ENCODE results near the gene ACSS2. TPM values are rescaled to one million over a fixed set of nuclear protein-coding genes. Genes with fewer than 3 reads are reported as not detected.

The ACSS2 gene
- total RNA-seq, 4 donors from 2014 or later: 68.4 to 112 (median 94.3) TPM

- Histone ChIP-seq H3K4me3 (no peak overlapping the region), H3K4me1 (peaks cover 0 to 21% (median 1%) of the 10 kb centered on the region in 4 donors), H3K9me3 (no peaks in the 10 kb centered on the region), H3K27me3 (no peaks in the 10 kb centered on the region), H3K36me3 (peaks cover 0 to 41% (median 0%) of the 10 kb centered on the region in 3 donors), H3K27ac (no peak overlapping the region)
- WGBS, 2 donors: 43 to 70% methylated on average over 2 of the region's 2 CpGs
- no peak for DNase-seq (ENCODE audit: low spot score in 2 of 2)
- TF ChIP-seq POLR2A (IDR thresholded peaks at IDR 0.05) (no peak), EP300 (IDR thresholded peaks at IDR 0.05) (no peak), CTCF (IDR thresholded peaks at IDR 0.05) (no peak)
Observed at GRCh38 chr20:34881689-34882088, 5.3 kb downstream of the ACSS2 start.

- no peak overlapping the region for H3K27ac ChIP-seq
- H3K9me3 ChIP-seq: no peaks in the 10 kb centered on the region
- H3K27me3 ChIP-seq: no peaks in the 10 kb centered on the region
- H3K4me3 ChIP-seq: no peak overlapping the region
- H3K4me1 ChIP-seq: peaks cover 0 to 16% (median 0%) of the 10 kb centered on the region in 4 donors
- TF ChIP-seq POLR2A (IDR thresholded peaks at IDR 0.05) (no peak), CTCF (IDR thresholded peaks at IDR 0.05) (no peak), EP300 (IDR thresholded peaks at IDR 0.05) (no peak)
- H3K36me3 ChIP-seq: peaks cover 0 to 53% (median 0%) of the 10 kb centered on the region in 3 donors
- no peak for DNase-seq (ENCODE audit: low spot score in 2 of 2)
Observed at GRCh38 chr20:34883087-34883688, 6.8 kb downstream of the ACSS2 start.

GRCh38 chr20:34883809-34884208 lies 7.4 kb downstream of the ACSS2 start:
- peaks cover 0 to 16% (median 0%) of the 10 kb centered on the region in 4 donors for H3K4me1 ChIP-seq
- no peak for DNase-seq (ENCODE audit: low spot score in 2 of 2)
- TF ChIP-seq POLR2A (IDR thresholded peaks at IDR 0.05) (no peak), CTCF (IDR thresholded peaks at IDR 0.05) (no peak), EP300 (IDR thresholded peaks at IDR 0.05) (no peak)
- no peak overlapping the region for H3K27ac ChIP-seq
- no peaks in the 10 kb centered on the region for H3K9me3 ChIP-seq
- H3K4me3 ChIP-seq: no peak overlapping the region
- WGBS, 2 donors: 87 to 92% methylated on average over 4 of the region's 4 CpGs
- H3K36me3 ChIP-seq: peaks cover 0 to 58% (median 0%) of the 10 kb centered on the region in 3 donors
- no peaks in the 10 kb centered on the region for H3K27me3 ChIP-seq

GRCh38 chr20:34884260-34884659 lies 7.8 kb downstream of the ACSS2 start:
- no peaks in the 10 kb centered on the region for H3K27me3 ChIP-seq
- TF ChIP-seq POLR2A (IDR thresholded peaks at IDR 0.05) (no peak), CTCF (IDR thresholded peaks at IDR 0.05) (no peak), EP300 (IDR thresholded peaks at IDR 0.05) (no peak)
- no peaks in the 10 kb centered on the region for H3K9me3 ChIP-seq
- H3K4me1 ChIP-seq: peaks cover 0 to 14% (median 0%) of the 10 kb centered on the region in 4 donors
- 78 to 89% methylated on average over 1 of the region's 1 CpG for WGBS, 2 donors
- no peak overlapping the region for H3K4me3 ChIP-seq
- no peak for DNase-seq (ENCODE audit: low spot score in 2 of 2)
- H3K27ac ChIP-seq: no peak overlapping the region
- peaks cover 0 to 58% (median 0%) of the 10 kb centered on the region in 3 donors for H3K36me3 ChIP-seq

DNA sequence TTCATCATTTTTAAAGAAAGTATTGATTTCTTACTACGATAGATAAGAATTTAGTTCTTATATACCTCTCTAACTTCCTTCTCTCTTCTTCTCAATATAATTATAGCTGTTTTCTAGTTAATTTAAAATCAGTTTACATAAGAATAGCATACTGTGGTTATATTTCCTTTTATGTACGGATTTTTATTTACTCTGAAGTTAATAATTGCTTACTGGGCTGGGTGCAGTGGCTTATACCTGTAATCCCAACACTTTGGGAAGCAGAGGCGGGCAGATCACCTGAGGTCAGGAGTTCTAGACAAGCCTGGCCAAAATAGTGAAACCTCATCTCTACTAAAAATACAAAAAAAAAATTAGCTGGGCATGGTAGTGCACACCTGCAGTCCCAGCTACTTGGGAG lies 9.7 kb downstream of the ACSS2 start:
- TF ChIP-seq POLR2A (IDR thresholded peaks at IDR 0.05): no peak
- TF ChIP-seq CTCF (IDR thresholded peaks at IDR 0.05): no peak
- no peak for TF ChIP-seq EP300 (IDR thresholded peaks at IDR 0.05)
- peaks cover 0 to 58% (median 0%) of the 10 kb centered on the region in 3 donors for H3K36me3 ChIP-seq
- no peak for DNase-seq (ENCODE audit: low spot score in 2 of 2)
- no peaks in the 10 kb centered on the region for H3K27me3 ChIP-seq
- H3K4me1 ChIP-seq: no peaks in the 10 kb centered on the region
- H3K4me3 ChIP-seq: no peak overlapping the region
- no peaks in the 10 kb centered on the region for H3K9me3 ChIP-seq
- 93 to 95% methylated on average over 3 of the region's 3 CpGs for WGBS, 2 donors
- no peak overlapping the region for H3K27ac ChIP-seq

Measured in tibial nerve (tissue), 4 donors.